ENCODE data around the gene CLEC3B. TPM values are rescaled to one million over a fixed set of nuclear protein-coding genes. Genes with fewer than 3 reads are reported as not detected.
A peak's percentile ranks its signal among the peaks of the same experiment; 100 is the strongest.

The CLEC3B gene
- total RNA-seq, 1 donor from 2014 or later, result 41.7 TPM

DNA sequence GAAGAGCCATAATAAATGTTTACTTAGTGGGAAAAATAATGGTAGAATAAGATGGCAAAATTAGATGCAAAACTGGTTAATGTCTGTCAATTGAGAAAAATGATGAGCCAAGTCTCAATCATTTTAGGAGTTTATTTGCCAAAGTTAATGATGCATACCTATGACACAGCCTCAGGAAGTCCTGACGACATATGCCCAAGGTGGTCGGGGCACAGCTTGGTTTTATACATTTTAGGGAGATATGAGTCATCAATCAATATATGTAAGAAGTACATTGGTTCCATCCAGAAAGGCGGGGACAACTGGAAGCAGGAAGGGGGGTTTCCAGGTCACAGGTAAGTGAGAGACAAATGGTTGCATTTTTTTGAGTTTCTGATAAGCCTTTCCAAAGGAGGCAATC lies 31.5 kb downstream of the CLEC3B start:
- Histone ChIP-seq H3K27ac (peak overlapping the region; percentile 2), H3K36me3 (no peaks in the 10 kb centered on the region)
- intact Hi-C loops (cut with DNase I), result no loop called here

GRCh38 chr3:45059132-45059531 lies 33.0 kb downstream of the CLEC3B start:
- H3K27me3 ChIP-seq, result no peaks in the 10 kb centered on the region
- TF ChIP-seq POLR2A (IDR thresholded peaks at IDR 0.05) (no peak), CTCF (IDR thresholded peaks at IDR 0.05) (no peak), POLR2AphosphoS5 (IDR thresholded peaks at IDR 0.05; ENCODE audit: insufficient read depth in 1 of 2, low read depth in 1 of 2) (no peak)
- intact Hi-C loops (cut with DNase I), result no loop called here
- H3K36me3 ChIP-seq, result no peaks in the 10 kb centered on the region
- H3K27ac ChIP-seq, result no peak overlapping the region
- H3K9me3 ChIP-seq, result no peaks in the 10 kb centered on the region
- H3K4me1 ChIP-seq, result peaks cover 31% of the 10 kb centered on the region
- no peak for DNase-seq (ENCODE audit: extremely low spot score in 2 of 2)
- H3K4me3 ChIP-seq, result no peak overlapping the region

More for the DNA sequence above, 31.5 kb downstream of the CLEC3B start:
- Histone ChIP-seq H3K4me1 (peaks cover 38% of the 10 kb centered on the region), H3K27me3 (no peaks in the 10 kb centered on the region), H3K4me3 (no peak overlapping the region), H3K9me3 (no peaks in the 10 kb centered on the region)
- TF ChIP-seq CTCF (IDR thresholded peaks at IDR 0.05) (no peak), POLR2AphosphoS5 (IDR thresholded peaks at IDR 0.05; ENCODE audit: insufficient read depth in 1 of 2, low read depth in 1 of 2) (no peak), POLR2A (IDR thresholded peaks at IDR 0.05) (no peak)
- no peak for DNase-seq (ENCODE audit: extremely low spot score in 2 of 2)

GRCh38 chr3:45060165-45060892 lies 34.2 kb downstream of the CLEC3B start:
- no peak overlapping the region for H3K27ac ChIP-seq

DNA sequence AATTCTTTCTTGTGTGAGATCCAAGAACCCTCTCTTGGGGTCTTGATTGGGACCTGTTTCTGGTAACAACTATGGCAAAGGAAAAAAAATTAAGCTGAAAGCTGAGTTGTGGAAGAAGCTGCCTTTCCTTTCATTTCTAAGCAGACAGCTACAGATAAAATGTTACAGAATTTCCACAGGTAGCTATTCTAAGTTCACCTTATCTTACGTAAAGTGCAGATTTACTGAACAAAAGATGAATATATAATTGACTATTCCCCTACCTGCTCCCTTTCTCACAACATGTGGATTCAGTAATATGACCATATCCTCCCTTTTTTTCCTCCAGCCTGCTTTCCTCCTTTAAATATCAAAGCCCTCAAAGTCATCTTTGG lies 36.6 kb downstream of the CLEC3B start:
- Histone ChIP-seq H3K27ac (no peak overlapping the region), H3K4me3 (no peak overlapping the region)

More at GRCh38 chr3:45060165-45060892, 34.2 kb downstream of the CLEC3B start:
- Histone ChIP-seq H3K4me1 (peaks cover 27% of the 10 kb centered on the region), H3K4me3 (no peak overlapping the region), H3K27me3 (no peaks in the 10 kb centered on the region), H3K36me3 (no peaks in the 10 kb centered on the region), H3K9me3 (no peaks in the 10 kb centered on the region)
- no peak for DNase-seq (ENCODE audit: extremely low spot score in 2 of 2)
- intact Hi-C loops (cut with DNase I), result no loop called here
- no peak for TF ChIP-seq POLR2A (IDR thresholded peaks at IDR 0.05)
- TF ChIP-seq CTCF (IDR thresholded peaks at IDR 0.05), result no peak

More for the DNA sequence above, 36.6 kb downstream of the CLEC3B start:
- DNase-seq (ENCODE audit: extremely low spot score in 2 of 2), result no peak
- peaks cover 6% of the 10 kb centered on the region for H3K4me1 ChIP-seq
- H3K36me3 ChIP-seq, result no peaks in the 10 kb centered on the region
- intact Hi-C loops (cut with DNase I), result no loop called here
- no peaks in the 10 kb centered on the region for H3K27me3 ChIP-seq
- TF ChIP-seq POLR2AphosphoS5 (IDR thresholded peaks at IDR 0.05; ENCODE audit: insufficient read depth in 1 of 2, low read depth in 1 of 2), result no peak
- TF ChIP-seq POLR2A (IDR thresholded peaks at IDR 0.05), result no peak
- no peak for TF ChIP-seq CTCF (IDR thresholded peaks at IDR 0.05)
- no peaks in the 10 kb centered on the region for H3K9me3 ChIP-seq
